ENCODE data around the gene TM2D3.
"Not testable (repeated sequence)": the region's sequence is repeated elsewhere in the genome, so short reads cannot be mapped to it uniquely, and the experiment has no call there.

TM2D3 gene

GRCh38 chr15:101646672-101647071, 5.5 kb downstream of the TM2D3 start:
- TF ChIP-seq Cebpa-rat (IDR thresholded peaks at IDR 0.05): no peak
- no peak overlapping the region for H3K9ac ChIP-seq
- H3K4me2 ChIP-seq: no peak overlapping the region
- peaks cover 70% of the 10 kb centered on the region for H3K36me3 ChIP-seq
- H3K27ac ChIP-seq: no peak overlapping the region
- H3K4me3 ChIP-seq: no peak overlapping the region
- H3K27me3 ChIP-seq: no peaks in the 10 kb centered on the region
- peaks cover 51% of the 10 kb centered on the region for H3K4me1 ChIP-seq
- H3K9me3 ChIP-seq: no peaks in the 10 kb centered on the region
- peaks cover 74% of the 10 kb centered on the region for H4K20me1 ChIP-seq

DNA sequence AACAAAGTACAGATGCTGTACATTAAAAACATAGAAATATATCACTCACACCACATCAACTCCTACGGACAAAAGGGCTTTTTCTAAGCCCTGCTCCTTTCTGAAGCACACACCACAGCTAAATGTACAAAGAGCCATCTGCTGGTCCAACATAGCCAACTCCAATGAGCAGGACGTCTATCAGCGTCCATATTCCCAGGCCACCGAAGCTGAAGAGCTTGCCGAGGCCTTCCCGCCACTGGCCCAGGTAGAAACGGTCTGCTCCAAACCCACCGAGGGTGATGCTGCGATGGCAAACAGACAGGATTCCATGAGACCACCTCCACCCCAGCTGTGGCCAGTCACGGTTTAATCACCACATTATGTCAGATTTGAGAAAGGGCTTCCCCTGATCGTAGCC, 9.8 kb downstream of the TM2D3 start:
- H3K9me3 ChIP-seq: no peaks in the 10 kb centered on the region
- peak overlapping the region; percentile 63 for H3K9ac ChIP-seq
- H3K4me3 ChIP-seq: no peak overlapping the region; the same call in 1 of the 2 replicates
- no peak for TF ChIP-seq Cebpa-rat (IDR thresholded peaks at IDR 0.05)
- H3K27ac ChIP-seq: peak overlapping the region; percentile 70
- H3K4me1 ChIP-seq: peaks cover 48% of the 10 kb centered on the region
- peak overlapping the region; percentile 82 for H3K4me2 ChIP-seq
- no peaks in the 10 kb centered on the region for H3K27me3 ChIP-seq
- peaks cover 54% of the 10 kb centered on the region for H4K20me1 ChIP-seq
- peaks cover 60% of the 10 kb centered on the region for H3K36me3 ChIP-seq

DNA sequence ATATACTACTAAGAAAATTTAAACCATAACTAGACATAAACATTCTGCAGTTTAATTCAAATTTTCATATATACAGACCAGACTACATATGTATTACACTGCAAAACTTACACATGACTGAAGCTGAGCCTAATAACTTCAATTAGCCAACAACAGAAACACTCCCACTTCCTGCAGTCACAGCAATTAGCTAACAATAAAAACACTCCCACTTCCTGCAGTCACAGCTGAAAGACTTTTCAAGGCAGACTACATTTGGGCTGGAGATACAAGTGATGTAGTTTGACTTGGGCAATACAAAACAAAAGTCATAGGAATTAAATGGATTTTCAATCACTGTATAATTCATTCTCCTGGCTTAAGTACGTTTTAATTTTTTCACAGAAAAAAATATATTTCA, 10.3 kb downstream of the TM2D3 start:
- no peak overlapping the region for H3K9ac ChIP-seq

DNA sequence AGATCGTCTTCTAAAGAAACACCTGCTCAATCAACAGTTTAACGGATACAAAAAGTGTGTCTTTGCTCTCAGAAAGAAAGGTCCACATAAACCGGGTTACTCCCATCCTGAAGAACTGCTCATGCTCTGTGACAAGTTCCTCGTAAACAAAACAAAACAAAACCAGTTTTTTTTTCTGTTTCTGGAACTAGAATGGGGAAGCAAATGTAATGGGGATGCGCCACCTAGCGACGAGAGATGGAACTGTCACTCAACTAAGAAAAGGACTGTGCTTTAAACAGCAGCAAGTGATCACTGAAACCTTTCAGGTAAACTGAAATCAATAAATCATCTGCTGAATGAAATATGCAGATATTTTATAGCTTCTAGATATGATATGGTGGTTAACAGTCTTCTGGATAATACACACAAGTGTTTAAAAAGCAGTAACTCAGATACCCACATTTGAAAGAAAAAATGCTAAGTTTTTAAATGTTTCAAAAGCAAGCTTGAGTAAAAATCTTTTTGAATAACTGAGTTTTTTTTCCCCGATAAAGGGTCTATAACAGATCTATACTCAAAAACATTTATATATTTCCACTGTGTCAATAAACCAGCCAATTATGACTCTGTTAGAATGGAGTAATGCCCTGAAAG, 10.9 kb downstream of the TM2D3 start:
- no peak overlapping the region for H3K4me3 ChIP-seq
- peaks cover 43% of the 10 kb centered on the region for H4K20me1 ChIP-seq
- H3K27me3 ChIP-seq: no peaks in the 10 kb centered on the region
- H3K9ac ChIP-seq: peak overlapping the region; percentile 44
- peaks cover 48% of the 10 kb centered on the region for H3K36me3 ChIP-seq
- H3K4me2 ChIP-seq: peak overlapping the region; percentile 82
- no peak overlapping the region for H3K27ac ChIP-seq
- H3K9me3 ChIP-seq: no peaks in the 10 kb centered on the region
- TF ChIP-seq Cebpa-rat (IDR thresholded peaks at IDR 0.05): no peak
- peaks cover 51% of the 10 kb centered on the region for H3K4me1 ChIP-seq

More for the DNA sequence above, 10.3 kb downstream of the TM2D3 start:
- Histone ChIP-seq H4K20me1 (peaks cover 49% of the 10 kb centered on the region), H3K4me3 (no peak overlapping the region), H3K36me3 (peaks cover 55% of the 10 kb centered on the region), H3K27ac (peak overlapping the region; percentile 70), H3K27me3 (no peaks in the 10 kb centered on the region), H3K4me2 (peak overlapping the region; percentile 82), H3K4me1 (peaks cover 48% of the 10 kb centered on the region), H3K9me3 (no peaks in the 10 kb centered on the region)
- TF ChIP-seq Cebpa-rat (IDR thresholded peaks at IDR 0.05): no peak

- H3K9ac ChIP-seq: 0 out of 2 replicates have a peak overlapping the region, but pooled peaks have one; percentile 44
- peaks cover 66% of the 10 kb centered on the region for H3K4me1 ChIP-seq
- H3K4me2 ChIP-seq: no peak overlapping the region
- peaks cover 33% of the 10 kb centered on the region for H3K36me3 ChIP-seq
- H3K9me3 ChIP-seq: no peaks in the 10 kb centered on the region
- H3K4me3 ChIP-seq: no peak overlapping the region
- peaks cover 38% of the 10 kb centered on the region for H4K20me1 ChIP-seq
- H3K27ac ChIP-seq: no peak overlapping the region
- no peak for TF ChIP-seq Cebpa-rat (IDR thresholded peaks at IDR 0.05)
- no peaks in the 10 kb centered on the region for H3K27me3 ChIP-seq
Observed at GRCh38 chr15:101639667-101640066, 12.5 kb downstream of the TM2D3 start.

- Histone ChIP-seq H3K4me2 (no peak overlapping the region), H4K20me1 (peaks cover 30% of the 10 kb centered on the region), H3K9ac (no peak overlapping the region), H3K27me3 (no peaks in the 10 kb centered on the region), H3K36me3 (peaks cover 17% of the 10 kb centered on the region), H3K27ac (no peak overlapping the region), H3K4me3 (no peak overlapping the region), H3K4me1 (peaks cover 50% of the 10 kb centered on the region), H3K9me3 (no peaks in the 10 kb centered on the region)
- TF ChIP-seq Cebpa-rat (IDR thresholded peaks at IDR 0.05): no peak
Observed at GRCh38 chr15:101637919-101638318, 14.3 kb downstream of the TM2D3 start.

DNA sequence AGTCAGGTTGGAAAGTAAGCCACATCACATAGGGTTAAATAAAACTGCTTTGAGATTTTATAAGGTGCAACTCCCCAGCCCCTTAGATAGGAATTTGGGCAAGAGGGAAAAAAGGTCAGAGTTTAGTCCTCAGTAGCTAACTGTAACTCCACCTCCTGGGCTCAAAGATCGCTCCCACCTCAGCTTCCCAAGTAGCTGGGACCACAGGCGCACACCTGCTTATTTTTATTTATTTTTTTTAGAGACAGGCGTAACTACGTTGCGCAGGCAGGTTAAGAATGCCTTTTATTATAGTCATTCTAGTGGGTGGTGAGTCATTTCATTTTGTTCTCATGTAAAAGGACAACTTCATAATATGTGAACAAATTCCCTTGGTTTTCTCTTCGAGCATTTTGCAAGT, 14.7 kb downstream of the TM2D3 start:
- no peak overlapping the region for H3K4me3 ChIP-seq
- H3K9ac ChIP-seq: no peak overlapping the region
- H3K4me2 ChIP-seq: no peak overlapping the region
- no peaks in the 10 kb centered on the region for H3K27me3 ChIP-seq
- no peak overlapping the region for H3K27ac ChIP-seq
- TF ChIP-seq Cebpa-rat (IDR thresholded peaks at IDR 0.05): no peak
- peaks cover 14% of the 10 kb centered on the region for H3K36me3 ChIP-seq
- peaks cover 28% of the 10 kb centered on the region for H4K20me1 ChIP-seq
- no peaks in the 10 kb centered on the region for H3K9me3 ChIP-seq
- H3K4me1 ChIP-seq: peaks cover 46% of the 10 kb centered on the region

GRCh38 chr15:101637038-101637437, 15.1 kb downstream of the TM2D3 start:
- peaks cover 11% of the 10 kb centered on the region for H3K36me3 ChIP-seq
- TF ChIP-seq Cebpa-rat (IDR thresholded peaks at IDR 0.05): no peak
- no peak overlapping the region for H3K27ac ChIP-seq
- H3K4me1 ChIP-seq: peaks cover 42% of the 10 kb centered on the region
- H3K9me3 ChIP-seq: no peaks in the 10 kb centered on the region
- H3K27me3 ChIP-seq: no peaks in the 10 kb centered on the region
- H3K9ac ChIP-seq: no peak overlapping the region
- H3K4me2 ChIP-seq: no peak overlapping the region
- no peak overlapping the region for H3K4me3 ChIP-seq
- peaks cover 23% of the 10 kb centered on the region for H4K20me1 ChIP-seq

GRCh38 chr15:101635944-101636727, 16.0 kb downstream of the TM2D3 start:
- Histone ChIP-seq H3K4me3 (no peak overlapping the region), H3K9me3 (no peaks in the 10 kb centered on the region), H3K27ac (no peak overlapping the region), H3K4me2 (peak overlapping the region; percentile 58), H3K9ac (no peak overlapping the region), H3K27me3 (no peaks in the 10 kb centered on the region), H4K20me1 (peaks cover 15% of the 10 kb centered on the region; the same call in 1 of the 2 replicates), H3K36me3 (peaks cover 11% of the 10 kb centered on the region), H3K4me1 (peaks cover 32% of the 10 kb centered on the region)
- TF ChIP-seq Cebpa-rat (IDR thresholded peaks at IDR 0.05): no peak

DNA sequence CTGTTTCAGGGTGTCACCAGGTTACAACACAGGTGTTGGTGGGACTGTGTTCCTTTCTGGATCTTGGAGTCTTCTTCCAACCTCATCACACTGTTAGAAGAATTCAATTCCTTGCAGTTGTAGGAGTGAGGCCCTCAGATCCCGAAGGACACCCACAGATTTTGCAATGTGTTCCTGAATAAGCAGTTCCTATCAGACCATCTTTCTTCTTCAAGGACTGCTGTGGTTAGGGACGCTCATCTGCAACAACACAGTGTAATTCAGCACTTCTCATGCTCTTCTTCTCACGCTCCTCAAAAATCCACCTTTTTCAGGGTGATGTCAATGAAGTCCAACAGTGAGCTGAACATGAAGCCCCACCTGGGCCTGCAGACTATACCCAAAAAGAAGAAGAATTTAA, 18.8 kb downstream of the TM2D3 start:
- Histone ChIP-seq H4K20me1 (no peaks in the 10 kb centered on the region), H3K9ac (no peak overlapping the region), H3K27me3 (no peaks in the 10 kb centered on the region), H3K4me1 (peaks cover 19% of the 10 kb centered on the region), H3K27ac (no peak overlapping the region), H3K4me3 (no peak overlapping the region), H3K36me3 (no peaks in the 10 kb centered on the region), H3K4me2 (no peak overlapping the region), H3K9me3 (no peaks in the 10 kb centered on the region)
- TF ChIP-seq Cebpa-rat (IDR thresholded peaks at IDR 0.05): no peak

DNA sequence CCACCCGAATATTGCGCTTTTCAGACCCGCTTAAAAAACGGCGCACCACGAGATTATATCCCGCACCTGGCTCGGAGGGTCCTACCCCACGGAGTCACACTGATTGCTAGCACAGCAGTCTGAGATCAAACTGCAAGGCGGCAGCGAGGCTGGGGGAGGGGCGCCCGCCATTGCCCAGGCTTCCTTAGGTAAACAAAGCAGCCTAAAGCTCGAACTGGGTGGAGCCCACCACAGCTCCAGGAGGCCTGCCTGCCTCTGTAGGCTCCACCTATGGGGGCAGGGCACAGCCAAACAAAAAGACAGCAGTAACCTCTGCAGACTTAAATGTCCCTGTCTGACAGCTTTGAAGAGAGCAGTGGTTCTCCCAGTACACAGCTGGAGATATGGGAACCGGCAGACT, 25.5 kb downstream of the TM2D3 start:
- H3K36me3 ChIP-seq, H4K20me1 ChIP-seq, H3K27me3 ChIP-seq, H3K9ac ChIP-seq, H3K4me3 ChIP-seq, H3K4me2 ChIP-seq, H3K27ac ChIP-seq: not testable (repeated sequence)
- Histone ChIP-seq H3K9me3 (peaks cover 38% of the 10 kb centered on the region), H3K4me1 (peaks cover 23% of the 10 kb centered on the region)
